Spleen (tissue), 11 donors: ENCODE measurements around the gene PARD3. TPM values are rescaled to one million over a fixed set of nuclear protein-coding genes. Genes with fewer than 3 reads are reported as not detected.

Experiments
- DNase-seq: peaks from one replicate; pipeline ENCODE4 v3.0.0-alpha.2; 2020
- H3K27ac ChIP-seq, 8 donors: fragments of 200-600 bp; sonication (generic) in 7 of 8; 1 replicate in 4 of 8; 2 replicates in 4 of 8; pipeline versions ENCODE4 v1.5.0 to v1.8.0; 2016 to 2021; ENCODE audit warnings: inconsistent platforms in 4 of 8, mild to moderate bottlenecking in 4 of 8, moderate library complexity in 1 of 8
- H3K27me3 ChIP-seq, 7 donors: fragments of 200-600 bp; sonication (generic) in 6 of 7; replicated peaks in 1 of 7; 1 replicate in 4 of 7; 2 replicates in 3 of 7; pipeline versions ENCODE4 v1.5.0 to v1.8.0; 2016 to 2021; ENCODE audit warnings: inconsistent platforms in 3 of 7, mild to moderate bottlenecking in 1 of 7
- H3K36me3 ChIP-seq, 6 donors: fragments of 200-600 bp; sonication (generic) in 5 of 6; 1 replicate in 4 of 6; 2 replicates in 2 of 6; pipeline versions ENCODE4 v1.5.0 to v1.8.0; 2016 to 2021; ENCODE audit warnings: inconsistent platforms in 2 of 6
- H3K4me1 ChIP-seq, 6 donors: fragments of 200-600 bp; sonication (generic) in 5 of 6; 1 replicate in 3 of 6; 2 replicates in 3 of 6; pipeline versions ENCODE4 v1.5.0 to v1.8.0; 2016 to 2021; ENCODE audit warnings: inconsistent platforms in 3 of 6
- H3K4me3 ChIP-seq, 8 donors: fragments of 200-600 bp; sonication (generic) in 7 of 8; 1 replicate in 4 of 8; 2 replicates in 4 of 8; pipeline versions ENCODE4 v1.5.0 to v1.8.0; 2016 to 2021; ENCODE audit warnings: inconsistent platforms in 4 of 8, mild to moderate bottlenecking in 4 of 8, moderate library complexity in 2 of 8
- H3K9me3 ChIP-seq, 8 donors: fragments of 200-600 bp; sonication (generic) in 7 of 8; 1 replicate in 4 of 8; 2 replicates in 4 of 8; pipeline versions ENCODE4 v1.5.0 to v1.8.0; 2016 to 2021; ENCODE audit warnings: inconsistent platforms in 4 of 8
- CTCF ChIP-seq, 11 experiments: fragments of 200-600 bp in 7 of 11; fragments of 450-650 bp in 4 of 11; sonication (generic) in 4 of 11; IDR thresholded peaks in 8 of 11; conservative IDR thresholded peaks in 3 of 11; 1 replicate in 7 of 11; 2 replicates in 4 of 11; pipeline versions ENCODE4 v1.4.0 to v1.8.0; 2016 to 2021; ENCODE audit warnings: antibody characterized with exemption in 11 of 11, inconsistent platforms in 4 of 11, mild to moderate bottlenecking in 1 of 11
- POLR2A ChIP-seq, 3 donors: fragments of 450-650 bp; IDR thresholded peaks; one replicate each; pipeline ENCODE4 v1.5.1; 2017; ENCODE audit warnings: antibody characterized with exemption in 3 of 3, mild to moderate bottlenecking in 1 of 3
- POLR2AphosphoS5 ChIP-seq, 3 donors: sonication (generic); formaldehyde crosslinking; IDR thresholded peaks; one replicate each; pipeline ENCODE4 v1.5.1; 2017; ENCODE audit warnings: antibody characterized with exemption in 3 of 3
- WGBS, 5 donors: extraction: QIAGEN DNeasy Blood & Tissue Kit in 3 of 5; methylation state at CpG; one replicate each; pipeline versions ENCODE4 v1.1.5 to v1.1.7; 2013 to 2018; 5-methylcytosine and 5-hydroxymethylcytosine counted together
- intact Hi-C: fragments of 100-400 bp; cut with DNase I; formaldehyde crosslinking; loops from one replicate; pipeline ENCODE4 v1.15.0; 2023; ENCODE audit warnings: low total_unique reads
- polyA plus RNA-seq, 3 donors: library from polyadenylated mRNA; stranded (reverse); fragments of 200-250 nt; gene quantifications; one replicate each; pipeline ENCODE4 v1.2.1, GENCODE V29; 2013
- total RNA-seq, 7 donors: library from RNA; depleted of rRNA in 3 of 7; stranded (reverse); fragments of >200 nt in 3 of 7; fragmentation: NEBNext Ultra II Directional in 4 of 7; extraction: Animal tissue kit (Norgen Biotek cat#: 25700) in 4 of 7; gene quantifications; one replicate each; pipeline versions ENCODE4 v1.1.0 to v1.2.1, GENCODE V29; 2016 to 2021
- donor health status: healthy with polysubstance abuse.
- donor health status: DM: no; HTN: no; CAD: no; lungs with moderate emphysema.
- donor health status: DM: no; HTN: no; CAD: no.
- donor health status: Bipolar disorder and iron deficiency.
- donor health status: healthy.
- donor health status: DM: no; HTN: no; CAD: no.
- donor health status: DM: yes; HTN: yes; CAD: no.

The PARD3 gene
- total and polyA plus RNA-seq, 10 donors = 2.8 to 18.9 (median 10.8) TPM

- intact Hi-C loops = no loop called here
- Histone ChIP-seq H3K4me3 (no peak overlapping the region), H3K27me3 (no peaks in the 10 kb centered on the region), H3K36me3 (no peaks in the 10 kb centered on the region), H3K27ac (peak overlapping the region in 1 of 8 donors; percentile 6), H3K9me3 (no peaks in the 10 kb centered on the region), H3K4me1 (peaks cover 0 to 5% (median 0%) of the 10 kb centered on the region in 6 donors)
- no peak for DNase-seq
- TF ChIP-seq CTCF (IDR thresholded peaks at IDR 0.05 in 8 of 11, conservative IDR thresholded peaks at IDR 0.05 in 3 of 11) (no peak), POLR2A (IDR thresholded peaks at IDR 0.05) (no peak), POLR2AphosphoS5 (IDR thresholded peaks at IDR 0.05) (no peak)
- WGBS, 5 donors = 74 to 85% (median 85%) methylated on average over 6 of the region's 6 CpGs
Observed at GRCh38 chr10:34581801-34582532, 233.1 kb downstream of the PARD3 start.

GRCh38 chr10:34580643-34581042, 234.5 kb downstream of the PARD3 start:
- WGBS, 5 donors = 43 to 70% (median 53%) methylated on average over 3 of the region's 3 CpGs
- Histone ChIP-seq H3K27ac (no peak overlapping the region), H3K4me3 (no peak overlapping the region), H3K4me1 (peaks cover 0 to 5% (median 0%) of the 10 kb centered on the region in 6 donors), H3K36me3 (no peaks in the 10 kb centered on the region), H3K9me3 (no peaks in the 10 kb centered on the region), H3K27me3 (no peaks in the 10 kb centered on the region)
- DNase-seq = no peak
- TF ChIP-seq POLR2AphosphoS5 (IDR thresholded peaks at IDR 0.05) = no peak
- TF ChIP-seq CTCF (IDR thresholded peaks at IDR 0.05 in 8 of 11, conservative IDR thresholded peaks at IDR 0.05 in 3 of 11) = no peak
- no peak for TF ChIP-seq POLR2A (IDR thresholded peaks at IDR 0.05)
- intact Hi-C loops = no loop called here

- WGBS, 5 donors = 84 to 96% (median 87%) methylated on average over 6 of the region's 6 CpGs
- no peaks in the 10 kb centered on the region for H3K9me3 ChIP-seq
- no peak overlapping the region for H3K27ac ChIP-seq
- H3K27me3 ChIP-seq = no peaks in the 10 kb centered on the region
- no peaks in the 10 kb centered on the region for H3K36me3 ChIP-seq
- intact Hi-C loops = no loop called here
- TF ChIP-seq POLR2A (IDR thresholded peaks at IDR 0.05) (no peak), POLR2AphosphoS5 (IDR thresholded peaks at IDR 0.05) (no peak), CTCF (IDR thresholded peaks at IDR 0.05 in 8 of 11, conservative IDR thresholded peaks at IDR 0.05 in 3 of 11) (no peak)
- DNase-seq = no peak
- peaks cover 0 to 5% (median 0%) of the 10 kb centered on the region in 6 donors for H3K4me1 ChIP-seq
- no peak overlapping the region for H3K4me3 ChIP-seq
Observed at GRCh38 chr10:34580214-34580613, 234.9 kb downstream of the PARD3 start.

- no peak for DNase-seq
- H3K27me3 ChIP-seq = no peaks in the 10 kb centered on the region
- H3K36me3 ChIP-seq = no peaks in the 10 kb centered on the region
- H3K27ac ChIP-seq = no peak overlapping the region
- H3K9me3 ChIP-seq = no peaks in the 10 kb centered on the region
- H3K4me1 ChIP-seq = no peaks in the 10 kb centered on the region
- 78 to 98% (median 88%) methylated on average over 1 of the region's 1 CpG for WGBS, 5 donors
- intact Hi-C loops = no loop called here
- TF ChIP-seq CTCF (IDR thresholded peaks at IDR 0.05 in 8 of 11, conservative IDR thresholded peaks at IDR 0.05 in 3 of 11) (no peak), POLR2AphosphoS5 (IDR thresholded peaks at IDR 0.05) (no peak), POLR2A (IDR thresholded peaks at IDR 0.05) (no peak)
- no peak overlapping the region for H3K4me3 ChIP-seq
Observed at GRCh38 chr10:34578468-34578867, 236.6 kb downstream of the PARD3 start.
